ENCODE results near the gene OBI1.

Gene OBI1

GRCh38 chr13:78602561-78603239 is 56.3 kb downstream of the OBI1 start:
- DNase-seq (ENCODE audit: low read depth), result no peak

DNA sequence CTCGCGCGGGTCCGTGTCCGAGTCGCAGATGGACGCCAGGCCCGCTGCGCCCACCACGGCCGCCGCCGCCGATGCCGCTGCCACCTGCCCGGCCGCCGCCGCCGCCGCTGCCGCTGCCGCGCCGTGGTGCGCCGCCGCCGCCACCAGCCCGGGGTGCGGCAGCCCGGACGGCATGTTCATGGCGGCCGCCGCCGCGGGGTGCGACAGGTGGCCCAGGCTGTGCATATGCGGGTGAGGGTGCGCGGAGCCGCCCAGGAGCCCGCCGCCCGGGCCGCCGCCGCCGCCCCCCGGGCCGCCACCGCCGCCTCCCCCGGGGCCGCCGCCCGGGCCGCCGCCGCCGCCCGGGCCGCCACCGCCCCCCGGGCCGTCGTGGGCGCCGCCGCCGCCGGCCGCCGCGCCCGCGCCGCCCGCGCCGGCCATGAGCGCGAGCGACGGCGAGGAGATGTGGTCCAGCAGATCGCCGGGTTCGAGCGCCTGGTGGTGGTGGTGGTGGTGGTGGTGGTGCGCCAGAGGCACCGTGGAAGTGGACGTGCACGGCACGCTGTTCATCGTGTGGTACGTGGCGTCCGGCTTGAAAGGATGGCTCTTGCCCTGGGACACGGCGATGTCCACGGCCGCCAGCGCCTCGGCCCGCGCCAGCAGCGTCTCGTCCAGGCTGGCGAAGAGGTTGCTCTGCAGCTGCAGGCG is 56.9 kb downstream of the OBI1 start:
- DNase-seq (ENCODE audit: low read depth), result no peak

- no peak for DNase-seq (ENCODE audit: low read depth)
These were observed 57.7 kb downstream of the OBI1 start for GRCh38 chr13:78601124-78601873.

DNA sequence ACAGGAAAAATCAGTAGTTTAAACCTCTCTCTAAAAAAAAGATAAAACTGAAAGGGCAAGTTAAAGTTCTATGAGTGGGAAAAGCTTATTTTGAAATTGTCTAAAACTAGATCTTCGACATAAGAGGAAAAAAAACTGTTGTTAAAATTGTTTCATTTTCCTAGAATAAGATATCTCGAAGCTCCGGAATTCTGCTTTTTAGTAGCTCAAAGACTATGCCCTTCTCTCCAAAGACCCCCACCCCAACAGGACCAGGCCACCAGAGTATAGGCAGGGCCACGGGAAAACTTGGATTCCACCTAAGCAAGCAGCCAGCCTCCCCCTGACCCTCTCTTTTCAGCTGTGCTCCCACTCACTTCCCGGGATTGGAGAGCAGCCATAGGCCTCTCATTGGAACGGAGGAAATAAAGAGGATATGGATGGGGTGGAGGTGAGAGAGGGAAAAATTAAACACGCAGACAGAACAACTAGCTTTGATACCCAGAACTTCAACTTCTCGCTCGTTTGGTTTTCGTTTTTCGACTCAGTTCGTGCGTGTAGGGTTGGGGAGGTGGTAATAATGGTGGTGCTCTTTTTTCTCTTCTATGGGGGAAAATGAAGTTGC is 58.6 kb downstream of the OBI1 start:
- no peak for DNase-seq (ENCODE audit: low read depth)

DNA sequence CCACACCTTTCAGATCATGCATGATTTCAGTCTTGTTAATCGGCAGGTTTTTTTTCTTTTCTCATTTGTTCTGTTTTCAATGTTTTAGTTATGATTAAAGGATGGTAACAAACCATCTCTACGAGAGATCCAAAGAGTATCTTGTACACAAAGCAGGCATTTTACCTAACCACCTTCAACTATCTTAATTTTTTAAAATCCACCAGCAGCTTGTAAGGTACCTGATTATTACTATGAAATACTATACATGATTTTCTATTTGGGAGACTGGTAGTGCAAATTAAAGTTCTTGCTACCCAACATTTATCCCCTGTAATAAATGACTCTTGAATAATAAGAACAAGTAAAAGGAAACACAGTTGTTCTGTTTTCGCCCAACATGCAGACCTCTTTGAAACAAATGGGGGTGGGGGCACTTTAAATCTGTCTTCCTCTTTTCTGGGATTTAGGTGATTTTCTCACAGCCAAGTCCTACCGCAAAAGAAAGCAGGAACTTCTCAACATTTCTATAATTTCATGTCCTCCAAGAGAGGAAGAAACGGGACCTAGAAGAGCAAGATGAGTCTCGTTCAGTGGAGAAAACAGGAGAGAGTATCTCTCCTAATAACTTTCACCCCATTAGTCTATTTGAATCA is 59.2 kb downstream of the OBI1 start:
- DNase-seq (ENCODE audit: low read depth), result no peak

GRCh38 chr13:78598966-78599644 is 59.9 kb downstream of the OBI1 start:
- DNase-seq (ENCODE audit: low read depth), result no peak

- DNase-seq (ENCODE audit: low read depth), result no peak
These were observed 60.7 kb downstream of the OBI1 start for GRCh38 chr13:78598116-78598781.

GRCh38 chr13:78597602-78597932 is 61.4 kb downstream of the OBI1 start:
- DNase-seq (ENCODE audit: low read depth), result no peak

DNA sequence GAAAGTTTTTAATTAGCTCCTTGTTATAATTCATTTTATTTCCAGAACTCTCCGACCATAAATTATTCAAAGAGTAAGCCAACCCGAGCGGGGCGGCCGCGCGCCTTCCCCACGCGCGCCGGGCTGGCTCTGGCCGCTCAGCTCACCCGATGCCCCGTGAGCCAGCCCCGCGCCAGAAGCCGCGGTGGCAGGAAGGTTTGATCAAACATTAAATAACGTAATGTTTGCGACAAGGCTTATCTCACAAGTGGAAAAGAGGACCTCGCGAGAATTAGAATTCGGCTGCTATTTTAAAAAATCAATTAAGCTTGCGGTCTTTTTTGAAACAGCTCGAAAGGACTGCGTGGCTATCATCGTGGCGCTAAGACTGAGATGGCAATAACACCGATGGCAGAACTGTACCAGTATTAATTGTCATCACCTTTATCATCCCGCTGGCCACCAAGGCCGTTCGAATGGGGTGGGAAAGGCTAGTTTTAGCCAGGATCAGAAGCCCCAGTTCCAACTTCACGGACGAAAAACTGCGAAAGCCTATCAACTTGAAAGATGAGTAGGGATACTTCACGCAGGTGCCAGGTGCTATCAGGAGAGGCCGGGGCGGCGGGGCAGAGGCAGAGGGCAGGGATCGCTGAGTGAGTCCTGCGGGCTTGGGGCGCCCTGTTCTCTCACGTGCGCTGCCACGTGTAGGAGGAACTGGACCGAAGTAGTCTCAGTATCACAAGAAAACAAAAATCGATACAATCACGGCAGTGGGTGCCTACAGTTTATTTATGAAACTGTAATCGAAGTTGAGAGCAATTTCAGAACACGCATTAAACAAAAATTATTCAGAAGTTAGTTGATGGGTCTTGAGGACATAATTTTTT is 62.0 kb downstream of the OBI1 start:
- DNase-seq (ENCODE audit: low read depth), result no peak

- DNase-seq (ENCODE audit: low read depth), result no peak
These were observed 62.6 kb downstream of the OBI1 start for GRCh38 chr13:78596399-78596735.

GRCh38 chr13:78595495-78596398 is 63.2 kb downstream of the OBI1 start:
- DNase-seq (ENCODE audit: low read depth), result no peak

- DNase-seq (ENCODE audit: low read depth), result no peak
These were observed 64.4 kb downstream of the OBI1 start for GRCh38 chr13:78594456-78594975.

DNA sequence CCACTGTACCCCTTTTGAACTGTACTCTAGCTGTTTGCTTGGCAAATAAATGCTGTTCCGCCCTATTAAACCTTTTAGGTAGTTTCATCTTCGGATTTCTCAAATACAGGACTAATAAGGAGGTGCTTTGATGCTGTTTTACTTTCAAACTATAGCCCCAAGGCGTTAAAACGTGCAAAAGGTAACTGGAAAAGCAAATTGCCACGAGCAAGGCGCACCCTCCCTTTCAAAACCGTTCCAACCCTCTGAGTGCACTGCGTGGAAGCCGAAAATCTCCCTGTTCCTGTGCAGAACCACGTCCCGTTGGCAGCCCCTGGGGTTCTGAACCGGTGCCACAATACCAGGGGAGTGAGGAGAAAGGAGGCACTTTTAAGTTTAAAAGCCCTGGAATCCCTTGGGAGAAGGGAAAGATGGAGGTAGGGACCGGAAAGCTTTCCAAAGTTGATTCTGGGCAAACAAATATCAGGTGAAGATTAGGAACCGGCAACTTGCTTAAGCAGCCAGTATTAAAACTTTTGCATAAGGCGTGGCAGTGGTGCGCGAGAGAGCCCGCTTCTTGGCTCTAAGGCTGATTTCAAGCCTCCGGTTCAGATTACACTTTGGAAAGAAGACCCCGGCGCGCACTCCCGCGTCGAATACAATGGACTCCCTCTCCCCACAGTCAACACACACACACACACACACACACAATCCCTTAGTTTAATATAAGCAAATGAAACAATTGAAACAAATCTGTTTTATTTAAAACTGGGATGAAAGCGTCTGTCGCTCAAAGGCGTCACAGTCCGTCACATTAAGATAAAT is 65.1 kb downstream of the OBI1 start:
- no peak for DNase-seq (ENCODE audit: low read depth)

DNA sequence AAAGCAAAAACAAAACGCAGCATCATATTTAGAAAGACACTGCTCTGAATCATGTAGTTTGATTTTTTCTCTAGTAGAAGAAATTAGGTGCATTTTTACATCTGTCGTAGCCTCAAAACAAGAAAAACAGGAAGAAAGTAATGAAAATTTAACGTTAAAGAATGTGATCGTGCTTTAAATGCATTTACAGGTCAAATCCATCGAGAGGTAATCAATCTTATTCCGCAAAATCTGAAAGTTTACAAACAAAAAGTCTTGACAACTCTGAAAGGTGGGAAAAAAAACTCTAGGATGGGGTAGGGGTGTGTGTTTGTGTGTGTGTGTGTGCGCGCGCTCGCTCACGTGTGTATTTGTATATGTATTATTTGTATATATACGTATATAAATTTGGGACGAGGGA is 65.8 kb downstream of the OBI1 start:
- no peak for DNase-seq (ENCODE audit: low read depth)

DNA sequence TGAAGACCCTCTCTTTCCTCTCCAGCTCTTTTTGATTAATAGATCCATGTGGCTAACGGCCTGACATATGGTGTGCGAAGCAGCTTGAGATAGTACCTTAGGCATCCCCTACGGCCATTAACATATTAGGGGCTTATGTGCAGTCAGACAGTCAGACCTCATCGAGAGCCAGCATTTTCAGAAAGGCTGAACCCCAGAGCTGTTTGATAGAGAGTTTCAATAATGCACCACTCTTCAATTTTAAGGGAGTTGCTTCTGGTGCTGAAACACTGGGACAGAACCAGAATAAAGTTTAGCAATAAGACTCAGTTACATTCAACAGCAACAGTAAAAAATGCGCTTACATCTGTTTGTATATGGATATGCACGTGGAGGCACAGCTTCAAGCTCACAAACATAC is 66.4 kb downstream of the OBI1 start:
- no peak for DNase-seq (ENCODE audit: low read depth)

DNA sequence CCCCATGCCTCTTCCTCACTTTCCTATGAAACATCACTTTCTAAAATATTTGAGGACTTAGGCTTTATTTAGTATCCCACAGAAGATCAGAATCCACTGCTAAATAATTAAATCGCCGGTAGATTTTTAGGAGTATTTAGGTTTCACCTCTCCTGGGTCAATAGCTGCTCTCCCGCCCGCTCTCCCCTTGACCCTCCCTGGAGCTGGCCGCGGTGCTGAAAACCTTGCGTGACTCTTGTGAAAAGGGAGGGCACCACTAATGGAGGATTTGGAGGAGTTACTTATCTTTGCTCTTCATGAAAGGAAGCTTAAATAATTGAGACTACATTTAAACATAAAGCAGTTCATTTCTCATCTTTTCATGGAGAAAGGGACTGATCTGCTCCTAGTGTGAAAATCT is 69.7 kb downstream of the OBI1 start:
- DNase-seq (ENCODE audit: low read depth), result no peak

DNA sequence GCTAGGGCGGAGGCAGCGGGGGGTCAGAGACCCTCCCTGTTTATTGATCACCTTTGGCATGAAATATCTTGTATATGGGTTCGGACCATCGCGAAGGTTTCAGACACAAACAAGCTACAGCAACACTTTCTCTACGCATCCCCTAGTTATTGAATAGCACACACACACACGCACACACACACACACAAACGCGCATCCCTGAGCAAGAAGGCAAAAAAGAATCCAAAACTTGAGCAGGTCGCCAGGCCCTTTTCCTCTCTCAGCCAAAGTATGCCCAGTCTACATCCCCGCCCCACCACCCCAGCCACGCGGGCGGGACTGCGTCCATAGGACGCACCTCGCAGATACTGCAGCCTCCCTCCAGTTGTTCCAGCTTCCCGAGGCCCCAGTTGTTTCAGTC is 71.6 kb downstream of the OBI1 start:
- no peak for DNase-seq (ENCODE audit: low read depth)

- no peak for DNase-seq (ENCODE audit: low read depth)
These were observed 72.2 kb downstream of the OBI1 start for GRCh38 chr13:78586706-78587105.
